GM18868 (cell line): Measurements from ENCODE around the gene PPP1R7.

Experiments
- ATAC-seq: cut with Tn5 transposase; IDR thresholded peaks from one replicate; pipeline ENCODE4 v1.9.1; 2021; ENCODE audit warnings: mild to moderate bottlenecking, moderate library complexity; ENCODE audit not compliant: unreplicated experiment

The PPP1R7 gene

GRCh38 chr2:241208058-241208457, 57.8 kb downstream of the PPP1R7 start:
- ATAC-seq: no peak

DNA sequence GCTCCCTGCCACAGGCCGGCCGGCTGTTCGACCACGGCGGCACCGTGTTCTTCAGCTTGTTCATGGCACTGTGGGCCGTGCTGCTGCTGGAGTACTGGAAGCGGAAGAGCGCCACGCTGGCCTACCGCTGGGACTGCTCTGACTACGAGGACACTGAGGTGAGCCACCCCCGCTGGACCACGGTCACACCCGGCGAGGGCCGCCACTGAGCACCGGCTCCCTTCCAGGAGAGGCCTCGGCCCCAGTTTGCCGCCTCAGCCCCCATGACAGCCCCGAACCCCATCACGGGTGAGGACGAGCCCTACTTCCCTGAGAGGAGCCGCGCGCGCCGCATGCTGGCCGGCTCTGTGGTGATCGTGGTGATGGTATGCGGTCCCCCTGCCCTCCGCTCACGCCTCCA, 59.0 kb downstream of the PPP1R7 start:
- ATAC-seq: no peak

DNA sequence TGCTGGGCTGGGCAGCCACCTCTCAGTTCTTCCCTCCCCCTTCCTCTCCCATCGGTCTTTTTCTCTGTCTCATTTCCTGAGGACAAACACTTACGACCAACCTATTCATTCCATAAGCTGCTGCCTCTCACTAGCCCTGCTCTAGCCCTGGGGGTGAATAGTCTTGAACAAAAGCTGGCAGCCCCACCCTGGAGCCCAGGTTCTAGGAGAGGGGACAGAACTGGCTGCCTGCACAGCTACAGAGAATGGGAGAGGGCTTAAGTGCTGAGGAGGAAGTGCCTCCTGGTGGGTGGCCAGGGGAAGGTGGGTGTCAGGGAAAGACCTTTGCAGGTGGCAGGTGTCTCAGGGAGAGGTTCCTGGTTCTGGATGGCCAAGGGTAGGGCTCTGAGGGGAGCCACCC, 61.0 kb downstream of the PPP1R7 start:
- no peak for ATAC-seq

- no peak for ATAC-seq
Observed at GRCh38 chr2:241213041-241213440, 62.8 kb downstream of the PPP1R7 start.

DNA sequence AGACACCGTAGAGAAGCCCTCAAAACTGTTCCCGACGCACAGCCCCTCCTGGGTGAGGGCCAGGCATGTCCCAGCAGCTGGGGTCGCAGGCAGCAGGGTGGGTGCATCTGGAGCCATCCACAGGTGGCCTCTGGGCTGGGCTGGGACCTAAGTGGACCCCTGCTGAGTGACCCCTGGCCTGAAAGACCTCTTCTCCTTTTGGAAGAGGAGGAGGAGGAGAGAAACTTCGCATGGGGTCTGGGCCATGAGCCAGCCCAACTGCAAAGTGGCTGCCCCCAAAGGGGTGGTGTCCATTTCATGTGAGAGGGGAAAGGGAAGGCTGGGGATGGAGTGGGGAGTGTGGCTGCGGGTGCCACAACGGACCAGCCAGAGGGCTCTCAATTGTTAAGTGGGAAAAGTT, 63.3 kb downstream of the PPP1R7 start:
- no peak for ATAC-seq

DNA sequence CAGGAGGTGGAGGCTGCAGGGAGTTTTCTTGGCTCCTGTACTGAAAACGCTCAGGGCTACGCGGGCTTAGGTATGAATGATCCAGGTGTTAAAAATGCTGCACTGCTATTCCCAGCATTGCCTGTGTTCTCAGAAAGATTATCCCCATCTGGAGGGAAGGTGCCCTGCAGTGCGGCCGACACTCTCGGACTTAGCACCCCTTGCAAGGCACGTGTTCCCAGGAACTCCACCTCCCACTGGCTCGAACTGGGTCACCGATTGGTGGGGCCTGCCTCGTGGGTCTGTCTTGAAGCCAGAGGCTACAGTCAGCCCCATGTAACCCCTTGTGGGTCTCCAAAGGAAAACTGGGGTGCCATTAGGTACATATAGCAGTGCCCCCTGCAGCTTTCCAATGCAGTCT, 63.9 kb downstream of the PPP1R7 start:
- no peak for ATAC-seq

DNA sequence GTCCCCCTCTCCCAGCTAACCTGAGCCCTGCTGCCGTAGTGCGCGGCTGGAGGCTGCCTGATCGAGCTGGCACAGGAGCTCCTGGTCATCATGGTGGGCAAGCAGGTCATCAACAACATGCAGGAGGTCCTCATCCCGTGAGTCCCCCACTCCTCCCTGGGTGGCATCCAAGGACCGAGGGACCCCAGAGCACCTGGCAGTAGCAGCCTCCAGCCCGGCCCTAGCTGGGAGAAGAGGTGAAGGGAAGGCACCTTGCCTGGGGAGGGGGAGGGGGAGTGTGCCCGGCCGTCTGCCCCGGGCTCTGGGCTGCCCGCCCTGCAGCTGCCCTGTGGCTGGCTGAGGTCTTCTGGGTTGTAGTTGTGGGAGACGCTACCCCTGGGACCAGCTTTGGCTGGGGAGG, 64.5 kb downstream of the PPP1R7 start:
- ATAC-seq: no peak

- ATAC-seq: no peak
Observed at GRCh38 chr2:241215421-241215820, 65.2 kb downstream of the PPP1R7 start.

GRCh38 chr2:241216211-241216761, 66.0 kb downstream of the PPP1R7 start:
- no peak for ATAC-seq

- no peak for ATAC-seq
Observed at GRCh38 chr2:241217320-241218031, 67.2 kb downstream of the PPP1R7 start.

DNA sequence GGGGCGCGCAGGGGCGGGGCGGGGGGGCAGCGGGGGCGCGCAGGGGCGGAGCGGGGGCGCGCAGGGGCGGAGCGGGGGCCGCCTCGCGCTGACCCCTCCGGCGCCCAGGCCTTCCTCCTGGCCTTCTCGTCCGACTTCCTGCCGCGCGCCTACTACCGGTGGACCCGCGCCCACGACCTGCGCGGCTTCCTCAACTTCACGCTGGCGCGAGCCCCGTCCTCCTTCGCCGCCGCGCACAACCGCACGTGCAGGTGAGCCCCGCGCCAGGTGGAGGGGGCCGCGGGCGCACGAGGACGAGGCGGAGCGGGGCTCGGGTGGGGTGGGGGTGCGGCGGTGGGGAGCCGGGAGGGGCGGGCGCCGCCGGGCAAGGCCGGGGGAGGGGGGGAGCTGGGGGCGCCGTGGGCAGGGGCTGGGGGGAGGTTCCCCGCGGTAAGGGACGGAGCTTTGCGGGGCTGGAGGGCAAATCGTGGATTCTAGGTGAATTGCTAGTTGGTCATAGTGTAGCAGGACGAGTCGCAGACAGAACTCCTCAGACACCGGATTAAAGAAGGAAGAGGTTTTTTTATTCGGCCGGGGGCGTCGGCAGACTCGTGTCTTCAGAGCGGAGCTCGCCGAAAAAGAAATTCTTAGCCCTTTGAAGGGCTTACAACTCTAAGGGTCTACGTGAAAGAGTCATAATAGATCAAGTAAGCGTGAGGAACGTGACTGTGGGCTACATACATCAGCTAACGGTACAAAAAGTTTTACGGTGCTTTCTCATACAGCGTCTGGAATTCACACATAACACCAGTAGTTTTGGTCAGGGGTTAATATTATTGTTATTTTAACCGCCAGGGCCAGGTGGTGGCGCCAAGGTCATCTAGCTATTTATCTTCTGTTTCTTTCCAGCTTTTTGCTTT, 68.1 kb downstream of the PPP1R7 start:
- ATAC-seq: no peak

- no peak for ATAC-seq
Observed at GRCh38 chr2:241219030-241219382, 68.7 kb downstream of the PPP1R7 start.

DNA sequence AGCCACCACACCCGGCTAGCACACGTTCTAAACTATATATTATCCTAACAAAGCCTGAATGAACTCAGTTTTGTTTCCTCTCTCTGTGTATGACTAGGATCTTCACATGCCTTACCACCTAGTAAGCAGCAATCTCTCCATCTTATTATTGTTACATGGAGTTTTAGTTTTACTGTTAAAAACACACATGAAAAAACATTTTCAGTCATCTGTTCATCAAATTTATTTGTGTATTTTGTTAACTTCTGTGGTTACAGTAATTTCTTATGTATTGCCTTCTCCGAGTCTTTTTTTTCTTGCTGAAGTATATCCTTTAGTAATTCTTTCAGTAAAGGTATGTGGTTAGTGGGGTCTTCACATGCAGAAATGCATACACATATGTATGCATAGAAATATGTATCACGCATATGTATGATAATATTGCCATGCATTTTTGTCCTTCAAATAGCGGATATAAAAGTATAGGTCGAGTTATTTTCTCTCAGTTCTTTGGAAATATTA, 69.6 kb downstream of the PPP1R7 start:
- ATAC-seq: no peak

GRCh38 chr2:241223211-241224017, 73.1 kb downstream of the PPP1R7 start:
- ATAC-seq: no peak

DNA sequence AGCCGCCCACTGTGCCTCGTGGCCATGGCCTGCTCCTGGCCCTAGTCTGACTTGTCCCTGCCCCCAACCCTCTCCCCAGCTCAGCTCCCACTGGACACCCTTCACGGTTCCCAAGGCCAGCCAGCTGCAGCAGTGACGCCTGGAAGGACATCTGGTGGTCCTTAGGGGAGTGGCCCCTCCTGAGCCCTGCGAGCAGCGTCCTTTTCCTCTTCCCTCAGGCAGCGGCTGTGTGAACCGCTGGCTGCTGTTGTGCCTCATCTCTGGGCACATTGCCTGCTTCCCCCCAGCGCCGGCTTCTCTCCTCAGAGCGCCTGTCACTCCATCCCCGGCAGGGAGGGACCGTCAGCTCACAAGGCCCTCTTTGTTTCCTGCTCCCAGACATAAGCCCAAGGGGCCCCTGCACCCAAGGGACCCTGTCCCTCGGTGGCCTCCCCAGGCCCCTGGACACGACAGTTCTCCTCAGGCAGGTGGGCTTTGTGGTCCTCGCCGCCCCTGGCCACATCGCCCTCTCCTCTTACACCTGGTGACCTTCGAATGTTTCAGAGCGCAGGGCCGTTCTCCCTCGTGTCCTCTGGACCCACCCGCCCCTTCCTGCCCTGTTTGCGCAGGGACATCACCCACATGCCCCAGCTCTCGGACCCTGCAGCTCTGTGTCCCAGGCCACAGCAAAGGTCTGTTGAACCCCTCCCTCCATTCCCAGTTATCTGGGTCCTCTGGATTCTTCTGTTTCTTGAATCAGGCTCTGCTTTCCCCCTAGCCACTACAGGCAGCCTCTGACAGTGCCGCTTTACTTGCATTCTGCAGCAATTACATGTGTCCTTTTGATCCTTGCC, 74.0 kb downstream of the PPP1R7 start:
- ATAC-seq: no peak

GRCh38 chr2:241224851-241225438, 74.7 kb downstream of the PPP1R7 start:
- ATAC-seq: no peak

DNA sequence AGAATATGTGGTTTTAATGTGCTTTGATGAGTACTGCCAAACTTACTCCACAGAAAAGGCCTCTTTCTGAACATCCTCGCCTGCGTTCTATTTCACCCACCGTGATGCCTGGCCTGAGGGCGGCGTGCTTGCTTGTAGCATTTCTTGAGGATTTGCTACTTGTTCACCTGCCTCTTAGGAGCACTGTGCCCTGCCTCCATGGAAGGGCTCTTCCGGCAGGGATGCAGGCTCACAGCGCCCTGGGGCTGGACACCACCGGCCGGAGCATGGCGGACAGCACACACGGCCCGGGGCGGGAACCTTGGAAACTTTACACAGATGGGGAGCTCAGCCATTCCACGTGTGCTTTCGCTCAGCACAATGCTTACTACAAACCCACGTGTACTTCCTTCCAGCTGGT, 75.3 kb downstream of the PPP1R7 start:
- no peak for ATAC-seq

DNA sequence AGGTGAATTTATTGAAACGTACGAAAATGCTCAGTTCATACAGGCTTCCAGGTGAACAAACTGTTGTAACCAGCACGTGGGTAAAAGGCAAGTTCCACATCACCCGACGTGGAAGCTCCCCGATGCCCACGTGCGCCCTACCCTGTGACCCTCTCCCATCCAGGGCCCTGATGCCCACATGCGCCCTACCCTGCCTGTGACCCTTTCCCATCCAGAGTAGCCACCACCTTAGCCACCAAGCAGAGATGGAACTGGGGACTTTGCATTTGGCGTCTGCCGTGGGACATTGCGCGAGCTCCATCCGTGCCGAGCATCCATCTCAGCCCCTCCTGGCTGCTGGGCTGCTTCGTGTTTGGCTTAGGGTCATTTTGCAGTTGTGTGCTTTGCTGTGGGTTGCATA, 75.7 kb downstream of the PPP1R7 start:
- no peak for ATAC-seq

DNA sequence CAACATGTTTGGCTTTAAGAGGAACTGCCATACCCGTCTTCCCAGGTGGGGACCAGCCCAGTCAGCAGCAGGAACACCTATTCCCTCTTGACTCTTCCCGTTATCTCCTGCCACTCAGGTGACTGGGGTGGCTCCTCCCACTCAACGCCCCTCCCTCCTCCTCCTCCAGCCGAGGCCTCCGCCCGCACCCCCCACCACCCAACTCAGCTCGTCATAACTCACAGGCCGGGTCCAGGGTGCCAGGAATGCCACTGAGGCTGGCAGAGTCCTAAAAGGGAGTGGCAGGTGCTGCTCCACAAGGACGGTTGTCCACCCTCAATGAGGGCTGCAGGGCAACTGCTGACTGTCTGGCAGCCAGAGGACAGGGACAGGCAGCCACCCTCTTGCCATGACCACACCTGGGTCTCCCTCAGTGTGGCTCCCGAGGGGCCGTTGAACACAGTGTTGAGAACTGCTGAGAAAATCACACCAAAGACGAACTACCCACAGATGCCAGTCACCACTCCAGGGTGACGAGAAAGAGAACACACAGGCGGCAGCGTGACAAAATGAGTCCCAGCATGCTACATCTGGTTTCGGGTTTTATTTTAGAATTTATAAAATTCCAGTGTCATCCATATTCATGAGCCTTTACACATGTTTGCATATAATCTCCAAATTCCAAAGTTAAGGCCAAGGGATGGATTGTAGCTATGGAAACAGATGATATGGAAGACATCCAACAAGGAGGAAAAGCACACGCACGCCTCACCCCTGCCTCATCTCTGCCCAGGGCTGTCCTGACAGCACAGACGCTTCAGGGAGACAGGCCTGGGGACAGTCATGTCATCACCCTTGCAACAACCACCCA, 76.7 kb downstream of the PPP1R7 start:
- no peak for ATAC-seq
